ENCODE measurements around the gene PDGFRB.

DNA sequence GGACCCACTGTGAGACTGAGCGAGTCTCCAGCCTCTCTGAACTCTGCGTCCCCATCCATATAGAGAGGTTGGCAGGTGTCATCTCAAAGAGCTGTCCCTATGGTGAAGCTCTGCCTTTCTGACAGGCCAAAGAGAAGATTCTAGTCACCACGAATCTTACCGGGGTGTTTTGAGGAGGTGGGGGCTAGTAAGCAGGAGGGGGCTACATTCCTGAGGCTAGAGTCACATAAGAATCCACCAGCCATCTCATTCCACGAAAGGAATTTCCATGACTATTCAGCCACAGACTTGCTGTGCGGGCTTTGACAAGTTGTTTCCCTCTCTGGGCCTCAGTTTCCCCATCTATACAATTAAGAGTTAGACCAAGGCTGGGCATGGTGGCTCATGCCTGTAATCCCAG lies 16.3 kb downstream of the PDGFRB start:
- TF ChIP-seq GABPA (IDR thresholded peaks at IDR 0.05; ENCODE audit: low read depth) (no peak), SPI1 (IDR thresholded peaks at IDR 0.05; ENCODE audit: borderline replicate concordance, low read depth) (no peak), POLR2AphosphoS5 (IDR thresholded peaks at IDR 0.05; ENCODE audit: low read depth) (no peak)
- TF ChIP-seq, protein P1, sequence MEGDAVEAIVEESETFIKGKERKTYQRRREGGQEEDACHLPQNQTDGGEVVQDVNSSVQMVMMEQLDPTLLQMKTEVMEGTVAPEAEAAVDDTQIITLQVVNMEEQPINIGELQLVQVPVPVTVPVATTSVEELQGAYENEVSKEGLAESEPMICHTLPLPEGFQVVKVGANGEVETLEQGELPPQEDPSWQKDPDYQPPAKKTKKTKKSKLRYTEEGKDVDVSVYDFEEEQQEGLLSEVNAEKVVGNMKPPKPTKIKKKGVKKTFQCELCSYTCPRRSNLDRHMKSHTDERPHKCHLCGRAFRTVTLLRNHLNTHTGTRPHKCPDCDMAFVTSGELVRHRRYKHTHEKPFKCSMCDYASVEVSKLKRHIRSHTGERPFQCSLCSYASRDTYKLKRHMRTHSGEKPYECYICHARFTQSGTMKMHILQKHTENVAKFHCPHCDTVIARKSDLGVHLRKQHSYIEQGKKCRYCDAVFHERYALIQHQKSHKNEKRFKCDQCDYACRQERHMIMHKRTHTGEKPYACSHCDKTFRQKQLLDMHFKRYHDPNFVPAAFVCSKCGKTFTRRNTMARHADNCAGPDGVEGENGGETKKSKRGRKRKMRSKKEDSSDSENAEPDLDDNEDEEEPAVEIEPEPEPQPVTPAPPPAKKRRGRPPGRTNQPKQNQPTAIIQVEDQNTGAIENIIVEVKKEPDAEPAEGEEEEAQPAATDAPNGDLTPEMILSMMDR (IDR thresholded peaks at IDR 0.05; ENCODE audit: insufficient read depth, low read length), result no peak
- TF ChIP-seq, protein P2, sequence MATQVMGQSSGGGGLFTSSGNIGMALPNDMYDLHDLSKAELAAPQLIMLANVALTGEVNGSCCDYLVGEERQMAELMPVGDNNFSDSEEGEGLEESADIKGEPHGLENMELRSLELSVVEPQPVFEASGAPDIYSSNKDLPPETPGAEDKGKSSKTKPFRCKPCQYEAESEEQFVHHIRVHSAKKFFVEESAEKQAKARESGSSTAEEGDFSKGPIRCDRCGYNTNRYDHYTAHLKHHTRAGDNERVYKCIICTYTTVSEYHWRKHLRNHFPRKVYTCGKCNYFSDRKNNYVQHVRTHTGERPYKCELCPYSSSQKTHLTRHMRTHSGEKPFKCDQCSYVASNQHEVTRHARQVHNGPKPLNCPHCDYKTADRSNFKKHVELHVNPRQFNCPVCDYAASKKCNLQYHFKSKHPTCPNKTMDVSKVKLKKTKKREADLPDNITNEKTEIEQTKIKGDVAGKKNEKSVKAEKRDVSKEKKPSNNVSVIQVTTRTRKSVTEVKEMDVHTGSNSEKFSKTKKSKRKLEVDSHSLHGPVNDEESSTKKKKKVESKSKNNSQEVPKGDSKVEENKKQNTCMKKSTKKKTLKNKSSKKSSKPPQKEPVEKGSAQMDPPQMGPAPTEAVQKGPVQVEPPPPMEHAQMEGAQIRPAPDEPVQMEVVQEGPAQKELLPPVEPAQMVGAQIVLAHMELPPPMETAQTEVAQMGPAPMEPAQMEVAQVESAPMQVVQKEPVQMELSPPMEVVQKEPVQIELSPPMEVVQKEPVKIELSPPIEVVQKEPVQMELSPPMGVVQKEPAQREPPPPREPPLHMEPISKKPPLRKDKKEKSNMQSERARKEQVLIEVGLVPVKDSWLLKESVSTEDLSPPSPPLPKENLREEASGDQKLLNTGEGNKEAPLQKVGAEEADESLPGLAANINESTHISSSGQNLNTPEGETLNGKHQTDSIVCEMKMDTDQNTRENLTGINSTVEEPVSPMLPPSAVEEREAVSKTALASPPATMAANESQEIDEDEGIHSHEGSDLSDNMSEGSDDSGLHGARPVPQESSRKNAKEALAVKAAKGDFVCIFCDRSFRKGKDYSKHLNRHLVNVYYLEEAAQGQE (IDR thresholded peaks at IDR 0.05; ENCODE audit: insufficient replicate concordance, low read depth), result no peak

Data from HL-60 (cell line).